ENCODE measurements around the gene PEPD.

The PEPD gene

DNA sequence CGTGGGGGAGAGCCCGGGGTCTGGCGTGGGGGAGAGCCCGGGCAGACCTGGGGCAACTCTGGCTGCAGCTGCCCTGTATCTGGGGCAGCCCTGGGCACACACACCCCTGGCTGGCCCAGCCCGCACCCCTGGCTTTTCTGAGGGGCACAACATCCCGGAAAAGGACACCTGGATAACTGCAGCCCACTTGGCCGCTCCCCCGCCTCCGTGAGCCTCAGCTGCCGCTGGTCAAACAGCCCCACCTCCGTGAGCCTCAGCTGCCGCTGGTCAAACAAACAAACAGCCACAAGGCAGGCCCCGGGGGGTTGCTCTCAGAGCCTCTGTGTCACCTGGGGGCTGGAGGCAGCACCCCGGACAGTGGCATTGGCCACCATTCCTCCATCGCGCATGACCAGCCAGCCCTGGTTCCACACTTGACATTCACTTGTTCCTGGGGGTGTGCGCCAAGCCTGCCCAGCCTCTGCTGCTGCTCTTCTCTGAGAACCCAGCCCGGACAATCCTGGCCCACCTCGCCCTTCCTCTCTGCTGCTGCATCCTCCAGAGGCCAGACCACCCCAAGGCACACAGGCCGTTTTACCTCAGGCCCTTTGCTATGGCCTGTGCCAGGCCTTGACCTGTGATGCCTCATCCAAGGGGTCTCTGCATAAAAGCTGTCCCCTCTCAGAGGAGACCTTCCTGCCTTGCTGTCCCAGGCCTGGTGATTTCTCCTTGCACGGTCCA is 128.1 kb downstream of the PEPD start:
- no peak for DNase-seq

DNA sequence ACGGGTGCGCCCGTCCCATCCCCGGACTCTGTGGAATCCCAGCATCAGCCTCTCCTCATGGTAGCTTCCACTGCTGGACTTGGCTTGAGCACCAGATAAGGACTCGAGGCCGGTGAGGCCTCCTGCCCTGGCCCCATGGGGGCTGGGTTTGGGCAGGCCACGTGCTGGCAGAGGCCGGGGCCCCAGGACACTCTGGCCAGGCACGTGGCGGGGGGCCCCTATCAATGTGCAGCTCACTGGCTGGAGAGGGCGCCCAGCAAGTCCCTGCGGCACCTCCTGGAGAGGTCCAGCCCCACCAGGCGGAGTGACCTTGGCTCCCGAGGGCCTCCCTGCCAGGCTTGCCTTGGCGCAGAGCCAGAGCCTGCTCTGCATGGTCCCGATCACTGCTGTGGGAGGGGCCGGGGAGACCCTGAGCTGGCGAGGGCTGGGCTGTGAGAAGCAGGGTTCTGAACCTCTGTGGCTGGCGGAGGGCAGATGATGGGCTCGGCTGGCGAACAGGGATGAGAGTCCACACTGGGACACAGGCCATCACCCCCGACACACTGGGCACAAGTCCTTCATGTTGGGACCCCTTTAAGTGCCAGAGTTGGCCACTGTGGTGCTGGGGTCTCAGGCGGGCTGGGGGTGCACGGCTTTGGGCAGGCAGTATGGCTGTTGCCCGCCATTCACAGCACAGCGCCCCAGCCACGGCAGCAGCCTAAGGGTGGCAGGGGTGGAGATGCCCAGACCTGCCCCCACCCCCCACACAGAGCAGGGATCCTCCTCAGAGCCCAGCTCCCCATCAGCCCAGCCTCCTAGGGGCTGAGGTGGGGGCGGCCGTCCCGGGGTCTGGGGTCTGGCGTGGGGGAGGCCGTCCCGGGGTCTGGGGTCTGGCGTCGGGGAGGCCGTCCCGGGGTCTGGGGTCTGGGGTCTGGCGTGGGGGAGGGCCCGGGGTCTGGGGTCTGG is 129.0 kb downstream of the PEPD start:
- no peak for DNase-seq

DNA sequence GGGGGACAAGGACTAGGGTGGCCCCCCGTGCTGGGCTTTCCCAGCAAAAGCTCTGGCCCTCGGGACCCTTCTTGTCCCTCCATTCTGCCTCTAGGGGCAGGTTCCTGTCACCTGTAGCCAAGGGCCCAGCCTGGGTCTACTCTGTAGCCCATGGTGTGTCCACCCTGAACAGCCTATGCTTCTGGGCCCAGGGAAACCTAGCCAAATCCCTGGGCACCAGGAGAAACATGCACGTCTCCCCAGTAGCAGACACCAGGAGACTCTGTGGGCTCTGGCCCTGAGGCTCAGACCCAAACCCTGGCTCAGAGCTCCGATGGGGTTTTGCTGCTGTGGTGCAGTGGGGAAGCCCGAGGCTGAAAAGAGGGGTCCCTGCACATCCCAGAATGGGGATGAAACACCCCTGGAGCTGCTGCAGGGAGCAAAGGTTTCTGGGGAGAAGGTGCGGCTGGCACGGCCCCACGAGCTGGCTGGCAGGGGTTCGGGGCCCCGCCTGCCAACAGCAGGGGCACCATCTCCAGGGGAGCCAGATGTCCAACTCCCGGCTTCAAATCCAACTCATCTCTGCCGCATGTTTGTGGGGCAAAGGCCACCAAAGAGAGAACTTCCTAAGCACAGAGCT is 129.9 kb downstream of the PEPD start:
- no peak for DNase-seq

GRCh38 chr19:33390908-33391630 is 130.5 kb downstream of the PEPD start:
- no peak for DNase-seq

DNA sequence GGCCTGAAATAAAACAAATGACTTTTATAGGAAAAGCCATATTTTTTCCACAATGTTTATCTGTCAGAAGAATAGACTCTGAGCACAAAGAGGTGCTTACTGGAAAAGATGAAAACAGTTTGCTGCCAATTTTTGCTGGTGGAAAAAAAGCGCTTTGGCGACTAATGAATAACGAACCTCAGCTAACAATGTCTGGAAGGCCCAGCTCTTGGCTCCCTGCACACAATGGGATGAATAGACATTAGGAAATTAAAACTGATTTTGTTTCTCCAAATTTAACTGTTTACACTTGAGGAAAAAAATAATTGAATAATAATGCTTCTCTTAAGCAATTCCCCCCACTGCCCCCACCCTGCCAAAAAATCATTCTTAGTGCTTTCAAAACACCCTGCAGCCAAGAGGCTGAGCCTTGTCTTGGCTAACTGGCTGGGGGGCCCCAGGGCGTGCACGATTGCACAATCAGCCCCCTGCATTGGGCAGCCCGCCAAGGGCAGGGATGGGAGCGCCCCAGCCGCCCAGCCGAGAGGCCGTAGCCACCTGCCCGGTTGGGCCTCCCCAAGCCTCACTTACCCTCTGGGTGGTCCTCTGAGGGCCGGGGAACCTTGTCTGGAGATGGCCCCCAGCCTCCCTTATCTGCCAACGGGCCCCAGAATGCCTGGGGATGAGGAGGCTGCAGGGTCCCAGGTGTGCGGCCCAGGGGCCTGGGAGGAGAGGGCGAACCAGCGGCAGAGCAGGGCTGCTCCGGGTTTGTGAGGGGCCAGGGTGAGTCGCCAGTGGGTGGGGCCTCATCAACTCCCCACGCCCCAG is 131.3 kb downstream of the PEPD start:
- peak; percentile 45 for DNase-seq

GRCh38 chr19:33389421-33390100 is 132.0 kb downstream of the PEPD start:
- DNase-seq: no peak

DNA sequence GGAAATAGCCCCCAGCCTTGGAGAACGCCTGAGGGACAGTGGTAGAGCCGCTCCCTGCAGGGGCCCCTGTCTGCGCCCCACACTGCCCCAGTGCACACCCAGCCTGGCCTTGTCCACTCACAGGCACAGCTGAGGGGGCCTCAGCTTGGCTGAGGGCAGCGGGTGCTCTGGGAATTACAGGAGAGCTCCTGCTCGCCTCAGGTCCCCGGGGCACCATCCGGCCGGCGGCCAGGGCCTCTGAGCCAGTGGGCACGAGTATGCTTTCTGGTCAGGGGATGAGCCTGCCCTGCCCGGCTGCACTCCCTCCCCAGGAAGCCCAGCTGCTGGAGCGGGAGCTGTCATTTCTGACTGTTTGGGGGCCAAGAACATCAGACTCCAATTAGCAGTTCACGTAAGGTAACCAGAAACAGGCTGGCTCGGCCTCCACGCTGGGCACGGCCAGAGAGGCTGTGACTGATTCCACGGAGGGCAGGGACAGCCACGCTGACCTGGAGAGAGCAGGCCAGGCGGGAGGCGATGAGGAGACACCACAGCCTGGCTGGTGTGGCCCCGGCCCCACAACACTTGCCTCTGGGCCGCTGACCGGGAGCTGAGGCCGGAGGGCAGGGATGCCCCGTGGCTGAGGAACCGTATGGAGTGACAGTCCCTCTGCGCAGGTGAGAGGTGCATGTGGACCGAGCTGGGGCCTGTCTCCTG is 132.7 kb downstream of the PEPD start:
- DNase-seq: no peak

DNA sequence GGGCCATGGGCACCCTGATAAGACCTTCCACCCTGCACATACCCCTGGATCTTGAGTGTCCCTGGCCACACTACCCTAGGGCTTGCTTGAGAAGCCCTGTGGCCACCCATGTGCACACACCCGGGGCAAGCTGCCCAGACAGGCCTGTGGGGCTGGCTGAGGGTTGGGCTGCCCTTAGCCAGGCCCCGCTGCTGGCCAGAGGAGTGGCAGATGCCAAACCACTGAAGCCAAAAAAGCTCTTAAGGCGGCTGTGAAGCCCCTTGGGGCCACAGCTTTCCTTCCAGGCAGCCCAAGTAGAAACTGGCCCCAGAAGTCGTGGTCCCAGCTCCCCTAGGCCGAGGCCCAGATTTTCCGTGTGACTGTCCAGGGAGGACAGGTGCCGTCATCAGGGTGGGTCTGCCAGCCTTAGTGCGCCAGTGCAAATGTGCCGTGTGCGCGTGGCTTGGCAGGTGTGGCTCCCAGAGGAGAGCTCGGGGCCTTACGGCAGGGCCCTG is 133.3 kb downstream of the PEPD start:
- peak; percentile 42 for DNase-seq

- no peak for DNase-seq
Measured at GRCh38 chr19:33387351-33388230, 134.0 kb downstream of the PEPD start.

GRCh38 chr19:33386361-33386858 is 135.2 kb downstream of the PEPD start:
- DNase-seq: no peak

- peak; percentile 42 for DNase-seq
Measured at GRCh38 chr19:33385956-33386355, 135.6 kb downstream of the PEPD start.

DNA sequence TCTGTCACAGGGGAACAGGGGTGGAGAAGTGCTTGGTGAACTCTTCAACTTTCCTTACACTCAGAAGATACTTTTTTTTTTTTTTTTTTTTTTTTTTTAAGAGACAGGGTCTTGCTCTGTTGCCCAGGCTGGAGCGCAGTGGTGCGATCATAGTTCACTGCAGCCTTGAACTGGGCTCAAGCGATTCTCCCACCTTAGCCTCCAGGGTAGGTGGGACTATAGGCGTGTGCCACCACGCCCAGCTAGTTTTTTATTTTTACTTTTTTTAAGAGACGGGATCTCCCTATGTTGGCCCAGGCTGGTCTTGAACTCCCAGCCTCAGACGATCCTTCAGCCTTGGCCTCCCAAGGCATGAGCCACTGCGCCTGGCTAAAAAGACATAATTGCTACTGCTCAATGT is 136.6 kb downstream of the PEPD start:
- DNase-seq: no peak

DNA sequence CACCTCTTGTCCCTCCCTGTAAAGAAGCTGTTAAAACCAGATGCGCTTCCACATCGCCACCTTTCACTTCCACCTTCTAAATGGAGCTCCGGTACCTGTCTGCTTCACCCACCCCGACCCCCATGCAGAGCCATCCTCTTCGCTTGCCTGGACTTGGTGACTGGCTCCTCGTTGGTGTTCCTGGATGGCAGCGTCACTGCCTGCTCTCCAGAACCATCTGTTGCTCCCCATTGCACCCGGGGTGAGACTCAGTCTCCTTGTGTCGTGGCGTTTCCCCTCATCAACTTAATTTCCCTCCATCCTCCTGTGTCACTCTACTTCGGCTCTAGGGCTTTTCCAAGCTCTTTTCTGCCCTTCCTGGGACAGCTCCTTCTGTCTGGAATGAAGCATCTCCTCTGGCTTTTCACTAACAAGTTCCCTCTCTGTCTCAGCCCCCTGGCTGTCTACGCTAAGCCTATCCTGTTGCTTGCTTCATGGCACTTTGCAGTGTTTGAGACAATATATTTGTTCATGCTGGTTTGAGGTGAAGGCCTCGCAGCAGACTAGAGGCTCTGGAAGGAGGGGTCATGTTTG is 137.8 kb downstream of the PEPD start:
- no peak for DNase-seq

- DNase-seq: no peak
Measured at GRCh38 chr19:33382982-33383381, 138.6 kb downstream of the PEPD start.

DNA sequence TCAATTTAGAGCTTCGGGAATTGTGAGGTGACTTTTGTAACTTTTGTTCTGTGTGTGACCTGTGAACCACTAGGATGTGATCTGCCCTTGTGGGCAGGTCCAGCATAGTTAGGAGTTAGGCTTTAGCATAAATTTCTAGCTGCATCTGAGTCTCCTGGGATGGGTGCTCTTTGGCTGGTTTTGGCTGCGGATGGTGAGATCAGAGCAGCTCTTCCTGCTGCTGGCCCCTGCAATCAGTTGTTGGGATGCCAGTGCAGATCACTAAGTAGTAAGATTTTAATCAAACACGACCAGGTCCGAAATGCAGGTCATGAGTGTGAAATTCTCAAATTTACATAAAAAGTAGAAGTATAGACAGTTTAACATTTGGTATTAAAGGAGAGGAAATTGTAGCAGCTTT is 139.6 kb downstream of the PEPD start:
- no peak for DNase-seq

- no peak for DNase-seq
Measured at GRCh38 chr19:33381101-33381500, 140.5 kb downstream of the PEPD start.

DNA sequence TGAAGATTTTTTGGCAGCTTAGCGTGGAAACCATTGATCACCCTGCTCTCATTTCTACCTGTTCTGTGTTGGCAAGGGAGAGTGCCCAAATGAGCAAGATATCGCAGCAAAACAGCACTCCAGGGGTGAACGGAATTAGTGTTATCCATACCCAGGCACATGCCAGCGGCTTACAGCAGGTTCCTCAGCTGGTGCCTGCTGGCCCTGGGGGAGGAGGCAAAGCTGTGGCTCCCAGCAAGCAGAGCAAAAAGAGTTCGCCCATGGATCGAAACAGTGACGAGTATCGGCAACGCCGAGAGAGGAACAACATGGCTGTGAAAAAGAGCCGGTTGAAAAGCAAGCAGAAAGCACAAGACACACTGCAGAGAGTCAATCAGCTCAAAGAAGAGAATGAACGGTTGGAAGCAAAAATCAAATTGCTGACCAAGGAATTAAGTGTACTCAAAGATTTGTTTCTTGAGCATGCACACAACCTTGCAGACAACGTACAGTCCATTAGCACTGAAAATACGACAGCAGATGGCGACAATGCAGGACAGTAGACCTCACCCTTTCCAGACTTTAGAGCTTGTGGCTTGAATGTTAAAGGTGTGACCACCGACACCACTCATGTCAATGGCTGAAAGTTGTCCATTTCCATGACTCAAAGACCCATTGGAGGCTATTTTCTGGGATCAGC is 142.3 kb downstream of the PEPD start:
- DNase-seq: no peak
